Thymus (tissue), 14 donors: Measurements from ENCODE around the gene PLTP. TPM values are rescaled to one million over a fixed set of nuclear protein-coding genes. Genes with fewer than 3 reads are reported as not detected.
"Not testable (repeated sequence)": the region's sequence is repeated elsewhere in the genome, so short reads cannot be mapped to it uniquely, and the experiment has no call there.

Source experiments
- DNase-seq, 9 donors: peaks; one replicate each; pipeline ENCODE4 v3.0.0-alpha.2; 2013; ENCODE audit warnings: low spot score in 9 of 9, low read depth in 6 of 9, missing footprints in 1 of 9
- H3K27ac ChIP-seq, 2 donors: one replicate each; pipeline ENCODE4 v1.5.1; 2013; ENCODE audit warnings: control low read depth in 1 of 2, low read depth in 1 of 2, low read length in 1 of 2, mild to moderate bottlenecking in 1 of 2, moderate library complexity in 1 of 2
- H3K27me3 ChIP-seq, 2 donors: one replicate each; pipeline ENCODE4 v1.5.1; 2013; ENCODE audit warnings: low read length in 1 of 2; ENCODE audit not compliant: control insufficient read depth in 2 of 2, insufficient read depth in 1 of 2
- H3K36me3 ChIP-seq, 2 donors: one replicate each; pipeline ENCODE4 v1.5.1; 2013; ENCODE audit warnings: low read length in 1 of 2, mild to moderate bottlenecking in 1 of 2, moderate library complexity in 1 of 2; ENCODE audit not compliant: control insufficient read depth in 2 of 2, insufficient read depth in 2 of 2
- H3K4me1 ChIP-seq, 2 donors: one replicate each; pipeline ENCODE4 v1.5.1; 2013; ENCODE audit warnings: low read length in 2 of 2; ENCODE audit not compliant: control insufficient read depth in 2 of 2, insufficient read depth in 2 of 2
- H3K4me3 ChIP-seq, 2 donors: one replicate each; pipeline ENCODE4 v1.5.1; 2013; ENCODE audit warnings: low read length in 2 of 2, control low read depth in 1 of 2, mild to moderate bottlenecking in 1 of 2
- H3K9me3 ChIP-seq, 2 donors: one replicate each; pipeline ENCODE4 v1.5.1; 2013; ENCODE audit warnings: low read length in 1 of 2, mild to moderate bottlenecking in 1 of 2; ENCODE audit not compliant: control insufficient read depth in 2 of 2, insufficient read depth in 1 of 2
- WGBS: extraction: QIAGEN DNeasy Blood & Tissue Kit; methylation state at CpG from one replicate; pipeline ENCODE4 v1.1.7; 2013; 5-methylcytosine and 5-hydroxymethylcytosine counted together
- long read RNA-seq, 10 donors: transcript quantifications; one replicate each; lab custom pipeline, GENCODE V29; 2026
- polyA plus RNA-seq: library from polyadenylated mRNA; stranded (reverse); fragments of 200-250 nt; gene quantifications from one replicate; pipeline ENCODE4 v1.2.3, GENCODE V29; 2013
- total RNA-seq: library from RNA; stranded (reverse); fragments of 120-200 nt; gene quantifications from one replicate; pipeline ENCODE4 v1.2.4, GENCODE V29; 2013
- donor health status: healthy.

Gene PLTP
- 146 TPM for total RNA-seq
- 182 TPM for polyA plus RNA-seq
- long read RNA-seq, donor 1, transcript PLTP-203 (16 exons, 1,743 nt): major isoform, 8 of 9 reads
- long read RNA-seq, donor 1, partial matches to known transcripts: 0 of 9 reads
- long read RNA-seq, donor 1, other reads (novel, unspliced or antisense): 0 of 9 reads
- long read RNA-seq, donor 2, transcript PLTP-205 (15 exons, 2,255 nt): minor isoform, 6 of 204 reads
- long read RNA-seq, donor 2, transcript PLTP-203 (16 exons, 1,743 nt): major isoform, 135 of 204 reads
- long read RNA-seq, donor 2, partial matches to known transcripts: 61 of 204 reads
- long read RNA-seq, donor 2, other reads (novel, unspliced or antisense): 0 of 204 reads
- long read RNA-seq, donor 3, transcript PLTP-203 (16 exons, 1,743 nt): major isoform, 112 of 170 reads
- long read RNA-seq, donor 3, transcript PLTP-205 (15 exons, 2,255 nt): minor isoform, 6 of 170 reads
- long read RNA-seq, donor 3, partial matches to known transcripts: 49 of 170 reads
- long read RNA-seq, donor 3, other reads (novel, unspliced or antisense): 0 of 170 reads
- long read RNA-seq, donor 4, transcript PLTP-203 (16 exons, 1,743 nt): major isoform, 52 of 71 reads
- long read RNA-seq, donor 4, partial matches to known transcripts: 16 of 71 reads
- long read RNA-seq, donor 4, other reads (novel, unspliced or antisense): 0 of 71 reads
- long read RNA-seq, donor 5, transcript PLTP-203 (16 exons, 1,743 nt): major isoform, 95 of 117 reads
- long read RNA-seq, donor 5, partial matches to known transcripts: 17 of 117 reads
- long read RNA-seq, donor 5, other reads (novel, unspliced or antisense): 0 of 117 reads
- long read RNA-seq, donor 6, transcript PLTP-203 (16 exons, 1,743 nt): major isoform, 48 of 65 reads
- long read RNA-seq, donor 6, partial matches to known transcripts: 14 of 65 reads
- long read RNA-seq, donor 6, other reads (novel, unspliced or antisense): 0 of 65 reads
- long read RNA-seq, donor 7, transcript PLTP-203 (16 exons, 1,743 nt): major isoform, 45 of 65 reads
- long read RNA-seq, donor 7, partial matches to known transcripts: 18 of 65 reads
- long read RNA-seq, donor 7, other reads (novel, unspliced or antisense): 0 of 65 reads
- long read RNA-seq, donor 8, transcript PLTP-203 (16 exons, 1,743 nt): major isoform, 57 of 66 reads
- long read RNA-seq, donor 8, partial matches to known transcripts: 5 of 66 reads
- long read RNA-seq, donor 8, other reads (novel, unspliced or antisense): 0 of 66 reads
- long read RNA-seq, donor 9, transcript PLTP-203 (16 exons, 1,743 nt): major isoform, 43 of 46 reads
- long read RNA-seq, donor 9, partial matches to known transcripts: 0 of 46 reads
- long read RNA-seq, donor 9, other reads (novel, unspliced or antisense): 0 of 46 reads
- long read RNA-seq, donor 10, transcript PLTP-203 (16 exons, 1,743 nt): major isoform, 73 of 111 reads
- long read RNA-seq, donor 10, partial matches to known transcripts: 35 of 111 reads
- long read RNA-seq, donor 10, other reads (novel, unspliced or antisense): 0 of 111 reads

- H3K9me3 ChIP-seq: no peaks in the 10 kb centered on the region
- peaks cover 16 to 27% of the 10 kb centered on the region in 2 donors for H3K4me1 ChIP-seq
- H3K27ac ChIP-seq: peak within 1 kb of the TSS; percentile 55 to 82
Measured at GRCh38 chr20:45911486-45912343, at the start of gene PLTP. PLTP (minus strand) TSS chr20:45912155; CDS start chr20:45911452, 703 bp downstream.

GRCh38 chr20:45959956-45960630, 48.1 kb upstream of the PLTP start:
- H3K27ac ChIP-seq: peak overlapping the region in 1 of 2 donors; percentile 11
- DNase-seq: no peak
- 98% methylated on average over 14 of the region's 14 CpGs for WGBS
- no peaks in the 10 kb centered on the region for H3K4me1 ChIP-seq
- H3K4me3 ChIP-seq: no peak overlapping the region
- no peaks in the 10 kb centered on the region for H3K27me3 ChIP-seq
- peaks cover 71 to 79% of the 10 kb centered on the region in 2 donors for H3K36me3 ChIP-seq
- H3K9me3 ChIP-seq: no peaks in the 10 kb centered on the region

More at GRCh38 chr20:45911486-45912343, at the start of gene PLTP:
- peak in 2 of 9 donors; percentile 52 to 71 for DNase-seq
- WGBS: under 1% methylated on average over 58 of the region's 58 CpGs
- Histone ChIP-seq H3K27me3 (peaks cover 12 to 36% of the 10 kb centered on the region in 2 donors), H3K36me3 (peaks cover 0 to 5% of the 10 kb centered on the region in 2 donors), H3K4me3 (peak within 1 kb of the TSS; percentile 32 to 45)

- no peak overlapping the region for H3K4me3 ChIP-seq
- WGBS: 91% methylated on average over 16 of the region's 16 CpGs
- H3K27ac ChIP-seq: no peak overlapping the region
- no peak for DNase-seq
- peaks cover 64 to 69% of the 10 kb centered on the region in 2 donors for H3K36me3 ChIP-seq
- H3K9me3 ChIP-seq: no peaks in the 10 kb centered on the region
- H3K27me3 ChIP-seq: no peaks in the 10 kb centered on the region
- H3K4me1 ChIP-seq: no peaks in the 10 kb centered on the region
Measured at GRCh38 chr20:45959126-45959525, 47.2 kb upstream of the PLTP start.

GRCh38 chr20:45958593-45958992, 46.6 kb upstream of the PLTP start:
- H3K4me3 ChIP-seq: no peak overlapping the region
- no peak overlapping the region for H3K27ac ChIP-seq
- DNase-seq: no peak
- 98% methylated on average over 4 of the region's 4 CpGs for WGBS
- no peaks in the 10 kb centered on the region for H3K27me3 ChIP-seq
- peaks cover 65 to 68% of the 10 kb centered on the region in 2 donors for H3K36me3 ChIP-seq
- H3K9me3 ChIP-seq: no peaks in the 10 kb centered on the region
- H3K4me1 ChIP-seq: no peaks in the 10 kb centered on the region

- Histone ChIP-seq H3K27me3 (no peaks in the 10 kb centered on the region), H3K9me3 (no peaks in the 10 kb centered on the region), H3K4me1 (no peaks in the 10 kb centered on the region), H3K4me3 (no peak overlapping the region), H3K36me3 (peaks cover 64 to 73% of the 10 kb centered on the region in 2 donors), H3K27ac (no peak overlapping the region)
- 92% methylated on average over 19 of the region's 19 CpGs for WGBS
- DNase-seq: no peak
Measured at GRCh38 chr20:45957021-45957941, 45.3 kb upstream of the PLTP start.

GRCh38 chr20:45956326-45956725, 44.4 kb upstream of the PLTP start:
- peaks cover 65 to 73% of the 10 kb centered on the region in 2 donors for H3K36me3 ChIP-seq
- DNase-seq, H3K27me3 ChIP-seq, H3K27ac ChIP-seq, H3K4me1 ChIP-seq, H3K4me3 ChIP-seq, H3K9me3 ChIP-seq: not testable (repeated sequence)
- 97% methylated on average over 10 of the region's 10 CpGs for WGBS

- no peak for DNase-seq
- H3K9me3 ChIP-seq: no peaks in the 10 kb centered on the region
- peaks cover 62 to 71% of the 10 kb centered on the region in 2 donors for H3K36me3 ChIP-seq
- no peak overlapping the region for H3K27ac ChIP-seq
- peaks cover 9 to 15% of the 10 kb centered on the region in 2 donors for H3K4me1 ChIP-seq
- H3K27me3 ChIP-seq: no peaks in the 10 kb centered on the region
- no peak overlapping the region for H3K4me3 ChIP-seq
- 98% methylated on average over 9 of the region's 9 CpGs for WGBS
Measured at GRCh38 chr20:45953672-45954071, 41.7 kb upstream of the PLTP start.
